WTC11 (cell line): Measurements from ENCODE around the gene MRPL34. TPM values are rescaled to one million over a fixed set of nuclear protein-coding genes. Genes with fewer than 3 reads are reported as not detected.

Experiments used
- ATAC-seq: fragments of 200-7000 bp; cut with Tn5 transposase; 2 replicates; pipeline ENCODE4 v1.10.0; 2021; ENCODE audit warnings: mild to moderate bottlenecking, moderate library complexity
- CTCF ChIA-PET: fragments of 300-600 bp; sonication (Branson Sonifier 250); formaldehyde crosslinking; loops from one replicate; lab custom pipeline; 2021; ENCODE audit warnings: antibody characterized with exemption; lab: Charles Lee
- POLR2A ChIA-PET: fragments of 350-600 bp; sonication (Branson Sonifier 250); formaldehyde crosslinking; loops from one replicate; lab custom pipeline; 2021; ENCODE audit warnings: antibody characterized with exemption; lab: Charles Lee
- DNase-seq: peaks from one replicate; pipeline ENCODE4 v3.0.0; 2021; ENCODE audit warnings: low spot score
- H3K27ac Mint-ChIP-seq: 2 replicates; pipeline ENCODE4 v1.8.0; 2021; ENCODE audit warnings: mixed read lengths
- H3K27me3 Mint-ChIP-seq: 2 replicates; pipeline ENCODE4 v1.8.0; 2021; ENCODE audit warnings: low read depth, mild to moderate bottlenecking, moderate library complexity, mixed read lengths
- H3K36me3 Mint-ChIP-seq: 2 replicates; pipeline ENCODE4 v1.8.0; 2021; ENCODE audit warnings: mixed read lengths
- H3K4me1 Mint-ChIP-seq: 2 replicates; pipeline ENCODE4 v1.8.0; 2022; ENCODE audit warnings: mixed read lengths
- H3K4me3 Mint-ChIP-seq: 2 replicates; pipeline ENCODE4 v1.8.0; 2021; ENCODE audit warnings: mild to moderate bottlenecking, moderate library complexity, mixed read lengths
- H3K9me3 Mint-ChIP-seq: 2 replicates; pipeline ENCODE4 v1.8.0; 2021; ENCODE audit warnings: mixed read lengths
- E2F1 ChIP-seq: sonication (generic); formaldehyde crosslinking; IDR thresholded peaks from 2 replicates; pipeline ENCODE4 v1.8.0; 2022; ENCODE audit warnings: mild to moderate bottlenecking, missing genetic modification reagents
- E2F4 ChIP-seq: sonication (generic); formaldehyde crosslinking; IDR thresholded peaks from 2 replicates; pipeline ENCODE4 v1.8.1; 2022; ENCODE audit warnings: low read depth, mild to moderate bottlenecking, moderate library complexity, missing genetic modification reagents, borderline replicate concordance
- FOXP1 ChIP-seq: sonication (generic); formaldehyde crosslinking; IDR thresholded peaks from 2 replicates; pipeline ENCODE4 v1.8.0; 2022; ENCODE audit warnings: missing genetic modification reagents, mild to moderate bottlenecking, moderate library complexity, borderline replicate concordance
- HMGA2 ChIP-seq: fragments of 250-450 bp; sonication (Bioruptor Pico); IDR thresholded peaks from 2 replicates; pipeline ENCODE4 v1.4.0; 2021; ENCODE audit warnings: mild to moderate bottlenecking, moderate library complexity
- KAT7 ChIP-seq: sonication (generic); formaldehyde crosslinking; IDR thresholded peaks from 2 replicates; pipeline ENCODE4 v1.8.1; 2023; ENCODE audit warnings: missing genetic modification reagents, mild to moderate bottlenecking, borderline replicate concordance
- MYBL2 ChIP-seq: sonication (generic); formaldehyde crosslinking; IDR thresholded peaks from 2 replicates; pipeline ENCODE4 v1.8.1; 2023; ENCODE audit warnings: mild to moderate bottlenecking, moderate library complexity, missing genetic modification reagents
- NFATC4 ChIP-seq: fragments of 250-450 bp; sonication (Bioruptor Pico); IDR thresholded peaks from 2 replicates; pipeline ENCODE4 v1.9.0; 2021; ENCODE audit warnings: mild to moderate bottlenecking
- TP53 ChIP-seq: sonication (generic); formaldehyde crosslinking; IDR thresholded peaks from 2 replicates; pipeline ENCODE4 v1.8.1; 2023; ENCODE audit warnings: mild to moderate bottlenecking, missing genetic modification reagents
- ZNF121 ChIP-seq: sonication (generic); formaldehyde crosslinking; IDR thresholded peaks from 2 replicates; pipeline ENCODE4 v1.8.0; 2023; ENCODE audit warnings: missing genetic modification reagents
- ZNF416 ChIP-seq: fragments of 250-450 bp; sonication (Bioruptor Pico); IDR thresholded peaks from 2 replicates; pipeline ENCODE4 v1.9.0; 2021; ENCODE audit warnings: mild to moderate bottlenecking, inconsistent platforms
- ZNF423 ChIP-seq: fragments of 250-450 bp; sonication (Bioruptor Pico); IDR thresholded peaks from 2 replicates; pipeline ENCODE4 v2.1.2; 2022; ENCODE audit warnings: mild to moderate bottlenecking, moderate library complexity
- total RNA-seq: library from RNA; stranded (reverse); gene quantifications from 3 replicates; pipeline ENCODE4 v1.2.3, GENCODE V29; 2021
- TF ChIP-seq, protein P1 (sequence below): sonication (generic); formaldehyde crosslinking; IDR thresholded peaks from 2 replicates; pipeline ENCODE4 v1.8.1; 2023; ENCODE audit warnings: mild to moderate bottlenecking, missing genetic modification reagents, borderline replicate concordance
- TF ChIP-seq, protein P2 (sequence below): sonication (generic); formaldehyde crosslinking; IDR thresholded peaks from 2 replicates; pipeline ENCODE4 v1.8.0; 2022; ENCODE audit warnings: mild to moderate bottlenecking, missing genetic modification reagents
- TF ChIP-seq, protein P3 (sequence below): sonication (generic); formaldehyde crosslinking; IDR thresholded peaks from 2 replicates; pipeline ENCODE4 v1.8.0; 2022; ENCODE audit warnings: mild to moderate bottlenecking, missing genetic modification reagents
- TF ChIP-seq, protein P4 (sequence below): sonication (generic); formaldehyde crosslinking; IDR thresholded peaks from 2 replicates; pipeline ENCODE4 v1.8.0; 2023; ENCODE audit warnings: mild to moderate bottlenecking, missing genetic modification reagents

Gene MRPL34
- total RNA-seq, 1 experiment from 2014 or later: 130 TPM

- Mint-ChIP-seq H3K27ac (peak overlapping the region; percentile 81; the same call in 1 of the 2 replicates), H3K4me1 (peaks cover 41% of the 10 kb centered on the region), H3K4me3 (peak overlapping the region; percentile 89), H3K27me3 (no peaks in the 10 kb centered on the region), H3K9me3 (no peaks in the 10 kb centered on the region), H3K36me3 (peaks cover 4% of the 10 kb centered on the region)
- TF ChIP-seq, protein P1, sequence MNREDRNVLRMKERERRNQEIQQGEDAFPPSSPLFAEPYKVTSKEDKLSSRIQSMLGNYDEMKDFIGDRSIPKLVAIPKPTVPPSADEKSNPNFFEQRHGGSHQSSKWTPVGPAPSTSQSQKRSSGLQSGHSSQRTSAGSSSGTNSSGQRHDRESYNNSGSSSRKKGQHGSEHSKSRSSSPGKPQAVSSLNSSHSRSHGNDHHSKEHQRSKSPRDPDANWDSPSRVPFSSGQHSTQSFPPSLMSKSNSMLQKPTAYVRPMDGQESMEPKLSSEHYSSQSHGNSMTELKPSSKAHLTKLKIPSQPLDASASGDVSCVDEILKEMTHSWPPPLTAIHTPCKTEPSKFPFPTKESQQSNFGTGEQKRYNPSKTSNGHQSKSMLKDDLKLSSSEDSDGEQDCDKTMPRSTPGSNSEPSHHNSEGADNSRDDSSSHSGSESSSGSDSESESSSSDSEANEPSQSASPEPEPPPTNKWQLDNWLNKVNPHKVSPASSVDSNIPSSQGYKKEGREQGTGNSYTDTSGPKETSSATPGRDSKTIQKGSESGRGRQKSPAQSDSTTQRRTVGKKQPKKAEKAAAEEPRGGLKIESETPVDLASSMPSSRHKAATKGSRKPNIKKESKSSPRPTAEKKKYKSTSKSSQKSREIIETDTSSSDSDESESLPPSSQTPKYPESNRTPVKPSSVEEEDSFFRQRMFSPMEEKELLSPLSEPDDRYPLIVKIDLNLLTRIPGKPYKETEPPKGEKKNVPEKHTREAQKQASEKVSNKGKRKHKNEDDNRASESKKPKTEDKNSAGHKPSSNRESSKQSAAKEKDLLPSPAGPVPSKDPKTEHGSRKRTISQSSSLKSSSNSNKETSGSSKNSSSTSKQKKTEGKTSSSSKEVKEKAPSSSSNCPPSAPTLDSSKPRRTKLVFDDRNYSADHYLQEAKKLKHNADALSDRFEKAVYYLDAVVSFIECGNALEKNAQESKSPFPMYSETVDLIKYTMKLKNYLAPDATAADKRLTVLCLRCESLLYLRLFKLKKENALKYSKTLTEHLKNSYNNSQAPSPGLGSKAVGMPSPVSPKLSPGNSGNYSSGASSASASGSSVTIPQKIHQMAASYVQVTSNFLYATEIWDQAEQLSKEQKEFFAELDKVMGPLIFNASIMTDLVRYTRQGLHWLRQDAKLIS (CRISPR knock-in tag): no peak
- TF ChIP-seq MYBL2 (CRISPR knock-in tag) (peak; percentile 20; the same call in 1 of the 2 replicates), ZNF416 (0 out of 2 replicates have a peak, but pooled peaks have one; percentile 87), ZNF423 (CRISPR knock-in tag) (peak; percentile 86; the same call in 1 of the 2 replicates)
- TF ChIP-seq, protein P2, sequence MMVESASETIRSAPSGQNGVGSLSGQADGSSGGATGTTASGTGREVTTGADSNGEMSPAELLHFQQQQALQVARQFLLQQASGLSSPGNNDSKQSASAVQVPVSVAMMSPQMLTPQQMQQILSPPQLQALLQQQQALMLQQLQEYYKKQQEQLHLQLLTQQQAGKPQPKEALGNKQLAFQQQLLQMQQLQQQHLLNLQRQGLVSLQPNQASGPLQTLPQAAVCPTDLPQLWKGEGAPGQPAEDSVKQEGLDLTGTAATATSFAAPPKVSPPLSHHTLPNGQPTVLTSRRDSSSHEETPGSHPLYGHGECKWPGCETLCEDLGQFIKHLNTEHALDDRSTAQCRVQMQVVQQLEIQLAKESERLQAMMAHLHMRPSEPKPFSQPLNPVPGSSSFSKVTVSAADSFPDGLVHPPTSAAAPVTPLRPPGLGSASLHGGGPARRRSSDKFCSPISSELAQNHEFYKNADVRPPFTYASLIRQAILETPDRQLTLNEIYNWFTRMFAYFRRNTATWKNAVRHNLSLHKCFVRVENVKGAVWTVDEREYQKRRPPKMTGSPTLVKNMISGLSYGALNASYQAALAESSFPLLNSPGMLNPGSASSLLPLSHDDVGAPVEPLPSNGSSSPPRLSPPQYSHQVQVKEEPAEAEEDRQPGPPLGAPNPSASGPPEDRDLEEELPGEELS (CRISPR knock-in tag): peak; percentile 66
- ChIA-PET CTCF (interaction anchor here (0.5 to 3.1 kb wide), 24 partner anchors 9 to 272 kb away, joined by 3 to 60 read pairs (median 5); partner anchors contain the start of genes ANKLE1, BABAM1 and USE1), POLR2A (interaction anchor here (0.5 to 1.3 kb wide), 8 partner anchors 9 to 100 kb away, joined by 3 to 17 read pairs (median 6); partner anchors contain the start of gene BST2)
- no peak for DNase-seq
- ATAC-seq: no peak
These were observed 506 bp upstream of the MRPL34 start for GRCh38 chr19:17305216-17305516.

GRCh38 chr19:17306285-17306714 is 628 bp downstream of the MRPL34 start:
- ChIA-PET CTCF (interaction anchor here (1.0 to 3.1 kb wide), 5 partner anchors 13 to 148 kb away, joined by 3 to 60 read pairs (median 5); no protein-coding TSS in a partner anchor), POLR2A (interaction anchor here (0.9 to 1.2 kb wide), 2 partner anchors 13 to 32 kb away, joined by 3 read pairs; no protein-coding TSS in a partner anchor)
- Mint-ChIP-seq H3K36me3 (no peaks in the 10 kb centered on the region; the same call in 1 of the 2 replicates), H3K4me3 (peak overlapping the region; percentile 89), H3K27me3 (no peaks in the 10 kb centered on the region), H3K27ac (peak overlapping the region; percentile 91), H3K9me3 (no peaks in the 10 kb centered on the region), H3K4me1 (peaks cover 47% of the 10 kb centered on the region)
- TF ChIP-seq ZNF423 (CRISPR knock-in tag) (no peak), FOXP1 (CRISPR knock-in tag) (peak; percentile 43; the same call in 1 of the 2 replicates), ZNF121 (CRISPR knock-in tag) (no peak), TP53 (no peak), E2F4 (peak; percentile 33; the same call in 1 of the 2 replicates), MYBL2 (CRISPR knock-in tag) (0 out of 2 replicates have a peak, but pooled peaks have one; percentile 13)
- TF ChIP-seq, protein P3, sequence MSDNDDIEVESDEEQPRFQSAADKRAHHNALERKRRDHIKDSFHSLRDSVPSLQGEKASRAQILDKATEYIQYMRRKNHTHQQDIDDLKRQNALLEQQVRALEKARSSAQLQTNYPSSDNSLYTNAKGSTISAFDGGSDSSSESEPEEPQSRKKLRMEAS (CRISPR knock-in tag): peak; percentile 61; the same call in 1 of the 2 replicates
- DNase-seq (no peak), ATAC-seq (no peak)

GRCh38 chr19:17307876-17308377 is 2.3 kb downstream of the MRPL34 start:
- peak overlapping the region; percentile 89 for H3K4me3 Mint-ChIP-seq
- no peaks in the 10 kb centered on the region for H3K36me3 Mint-ChIP-seq
- no peaks in the 10 kb centered on the region for H3K27me3 Mint-ChIP-seq
- no peak for ATAC-seq
- ChIA-PET CTCF (interaction anchor here (0.6 to 3.1 kb wide), 6 partner anchors 14 to 83 kb away, joined by 3 to 60 read pairs (median 16); no protein-coding TSS in a partner anchor), POLR2A (no interaction called here)
- H3K4me1 Mint-ChIP-seq: peaks cover 40% of the 10 kb centered on the region
- no peak for DNase-seq
- peak overlapping the region; percentile 67 for H3K27ac Mint-ChIP-seq
- no peaks in the 10 kb centered on the region for H3K9me3 Mint-ChIP-seq
- TF ChIP-seq NFATC4 (CRISPR knock-in tag) (no peak), KAT7 (CRISPR knock-in tag) (no peak), E2F1 (CRISPR knock-in tag) (no peak), HMGA2 (no peak)
- TF ChIP-seq, protein P4, sequence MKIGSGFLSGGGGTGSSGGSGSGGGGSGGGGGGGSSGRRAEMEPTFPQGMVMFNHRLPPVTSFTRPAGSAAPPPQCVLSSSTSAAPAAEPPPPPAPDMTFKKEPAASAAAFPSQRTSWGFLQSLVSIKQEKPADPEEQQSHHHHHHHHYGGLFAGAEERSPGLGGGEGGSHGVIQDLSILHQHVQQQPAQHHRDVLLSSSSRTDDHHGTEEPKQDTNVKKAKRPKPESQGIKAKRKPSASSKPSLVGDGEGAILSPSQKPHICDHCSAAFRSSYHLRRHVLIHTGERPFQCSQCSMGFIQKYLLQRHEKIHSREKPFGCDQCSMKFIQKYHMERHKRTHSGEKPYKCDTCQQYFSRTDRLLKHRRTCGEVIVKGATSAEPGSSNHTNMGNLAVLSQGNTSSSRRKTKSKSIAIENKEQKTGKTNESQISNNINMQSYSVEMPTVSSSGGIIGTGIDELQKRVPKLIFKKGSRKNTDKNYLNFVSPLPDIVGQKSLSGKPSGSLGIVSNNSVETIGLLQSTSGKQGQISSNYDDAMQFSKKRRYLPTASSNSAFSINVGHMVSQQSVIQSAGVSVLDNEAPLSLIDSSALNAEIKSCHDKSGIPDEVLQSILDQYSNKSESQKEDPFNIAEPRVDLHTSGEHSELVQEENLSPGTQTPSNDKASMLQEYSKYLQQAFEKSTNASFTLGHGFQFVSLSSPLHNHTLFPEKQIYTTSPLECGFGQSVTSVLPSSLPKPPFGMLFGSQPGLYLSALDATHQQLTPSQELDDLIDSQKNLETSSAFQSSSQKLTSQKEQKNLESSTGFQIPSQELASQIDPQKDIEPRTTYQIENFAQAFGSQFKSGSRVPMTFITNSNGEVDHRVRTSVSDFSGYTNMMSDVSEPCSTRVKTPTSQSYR (CRISPR knock-in tag): no peak
